Loucy (cell line): Measurements from ENCODE around the gene PBX4.

Experiments
- H2AFZ ChIP-seq: fragments of 200-600 bp; sonication (generic); 2 replicates; pipeline ENCODE4 v1.6.0; 2016; ENCODE audit warnings: antibody characterized with exemption, mild to moderate bottlenecking, low read length, moderate library complexity
- H3F3A ChIP-seq: fragments of 200-600 bp; 2 replicates; pipeline ENCODE4 v1.6.0; 2016; ENCODE audit warnings: antibody characterized with exemption, low read depth, mild to moderate bottlenecking
- H3K27me3 ChIP-seq: fragments of 200-600 bp; sonication (generic); 2 replicates; pipeline ENCODE4 v1.6.1; 2014; ENCODE audit warnings: low read length, mild to moderate bottlenecking; ENCODE audit not compliant: insufficient read depth, poor library complexity, severe bottlenecking
- H3K36me3 ChIP-seq: fragments of 200-600 bp; sonication (generic); 2 replicates; pipeline ENCODE4 v1.6.1; 2016; ENCODE audit warnings: low read length; ENCODE audit not compliant: insufficient read depth
- H3K4me1 ChIP-seq: fragments of 200-600 bp; sonication (generic); 2 replicates; pipeline ENCODE4 v1.5.1; 2014; ENCODE audit warnings: low read length, mild to moderate bottlenecking; ENCODE audit not compliant: insufficient read depth, poor library complexity, severe bottlenecking
- H3K4me2 ChIP-seq: fragments of 200-600 bp; sonication (generic); 2 replicates; pipeline ENCODE4 v1.6.0; 2014; ENCODE audit warnings: antibody characterized with exemption, low read length, low read depth, mild to moderate bottlenecking; ENCODE audit not compliant: poor library complexity, severe bottlenecking
- H3K4me3 ChIP-seq: fragments of 200-600 bp; sonication (generic); 2 replicates; pipeline ENCODE4 v1.5.1; 2014; ENCODE audit warnings: low read length, mild to moderate bottlenecking, mixed read lengths; ENCODE audit not compliant: poor library complexity, severe bottlenecking
- H3K79me2 ChIP-seq: fragments of 200-600 bp; sonication (generic); 2 replicates; pipeline ENCODE4 v1.6.1; 2014; ENCODE audit warnings: low read length; ENCODE audit not compliant: insufficient read depth
- H3K9ac ChIP-seq: fragments of 200-600 bp; sonication (generic); 2 replicates; pipeline ENCODE4 v1.6.0; 2014; ENCODE audit warnings: mild to moderate bottlenecking, low read depth, low read length, moderate library complexity; ENCODE audit not compliant: poor library complexity, severe bottlenecking
- H3K9me2 ChIP-seq: fragments of 200-600 bp; sonication (generic); replicated peaks from 2 replicates; pipeline ENCODE4 v1.6.1; 2016; ENCODE audit warnings: low read depth, low read length, mixed read lengths
- H3K9me3 ChIP-seq: fragments of 200-600 bp; sonication (generic); 2 replicates; pipeline ENCODE4 v1.6.1; 2014; ENCODE audit warnings: mild to moderate bottlenecking, antibody characterized with exemption, low read length, low read depth; ENCODE audit not compliant: insufficient read depth
- H4K20me1 ChIP-seq: fragments of 200-600 bp; sonication (generic); 2 replicates; pipeline ENCODE4 v1.6.0; 2014; ENCODE audit warnings: antibody characterized with exemption, low read length, mild to moderate bottlenecking; ENCODE audit not compliant: insufficient read depth, poor library complexity, severe bottlenecking
- EZH2phosphoT487 ChIP-seq: fragments of 200-600 bp; IDR thresholded peaks from 2 replicates; pipeline ENCODE4 v1.6.1; 2018; ENCODE audit warnings: antibody characterized with exemption, mild to moderate bottlenecking, moderate library complexity, borderline replicate concordance
- TF ChIP-seq, protein P1 (sequence below): fragments of 200-600 bp; sonication (generic); conservative IDR thresholded peaks from 2 replicates; pipeline ENCODE4 v1.5.1; 2014; ENCODE audit warnings: mild to moderate bottlenecking, antibody characterized with exemption, low read length

PBX4 gene

DNA sequence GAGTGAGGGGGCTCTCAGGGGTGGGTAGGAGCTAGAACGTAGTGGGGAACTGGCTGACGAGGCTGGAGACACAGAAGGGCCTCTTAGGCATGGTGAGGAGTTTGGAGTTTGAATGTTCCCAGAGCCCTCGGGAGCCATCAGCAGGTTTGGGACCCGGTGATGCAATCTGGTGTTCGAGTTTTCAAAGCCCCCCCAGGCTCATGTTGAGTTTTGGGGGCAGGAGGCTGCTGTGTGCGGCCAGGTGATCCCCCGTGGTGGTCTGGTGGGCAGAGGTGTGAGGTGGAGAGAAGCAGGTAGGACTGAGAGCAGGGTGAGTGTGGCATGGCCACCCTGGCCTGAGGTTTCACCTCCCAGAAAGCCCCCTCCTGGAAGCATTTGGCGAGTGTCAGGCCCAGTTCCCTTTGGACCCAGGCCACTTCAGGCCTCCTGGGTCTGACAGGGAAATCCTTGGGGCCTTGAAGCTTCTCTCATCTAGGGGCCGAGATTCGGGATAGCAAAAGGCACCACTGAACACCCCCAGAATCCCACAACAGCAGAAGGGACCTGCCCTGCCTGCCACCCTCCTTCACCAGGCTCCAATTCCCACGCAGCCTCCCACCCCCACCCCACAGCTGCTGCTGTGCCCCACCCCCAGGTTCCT is 88.6 kb downstream of the PBX4 start:
- H3K9me3 ChIP-seq: no peaks in the 10 kb centered on the region
- H3F3A ChIP-seq: no peaks in the 10 kb centered on the region
- H3K9ac ChIP-seq: no peak overlapping the region
- H3K4me1 ChIP-seq: peaks cover 9% of the 10 kb centered on the region
- H3K79me2 ChIP-seq: peaks cover 10% of the 10 kb centered on the region; the same call in 1 of the 2 replicates
- TF ChIP-seq, protein P1, sequence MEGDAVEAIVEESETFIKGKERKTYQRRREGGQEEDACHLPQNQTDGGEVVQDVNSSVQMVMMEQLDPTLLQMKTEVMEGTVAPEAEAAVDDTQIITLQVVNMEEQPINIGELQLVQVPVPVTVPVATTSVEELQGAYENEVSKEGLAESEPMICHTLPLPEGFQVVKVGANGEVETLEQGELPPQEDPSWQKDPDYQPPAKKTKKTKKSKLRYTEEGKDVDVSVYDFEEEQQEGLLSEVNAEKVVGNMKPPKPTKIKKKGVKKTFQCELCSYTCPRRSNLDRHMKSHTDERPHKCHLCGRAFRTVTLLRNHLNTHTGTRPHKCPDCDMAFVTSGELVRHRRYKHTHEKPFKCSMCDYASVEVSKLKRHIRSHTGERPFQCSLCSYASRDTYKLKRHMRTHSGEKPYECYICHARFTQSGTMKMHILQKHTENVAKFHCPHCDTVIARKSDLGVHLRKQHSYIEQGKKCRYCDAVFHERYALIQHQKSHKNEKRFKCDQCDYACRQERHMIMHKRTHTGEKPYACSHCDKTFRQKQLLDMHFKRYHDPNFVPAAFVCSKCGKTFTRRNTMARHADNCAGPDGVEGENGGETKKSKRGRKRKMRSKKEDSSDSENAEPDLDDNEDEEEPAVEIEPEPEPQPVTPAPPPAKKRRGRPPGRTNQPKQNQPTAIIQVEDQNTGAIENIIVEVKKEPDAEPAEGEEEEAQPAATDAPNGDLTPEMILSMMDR: no peak
- no peak for TF ChIP-seq EZH2phosphoT487
- H3K9me2 ChIP-seq: no peaks in the 10 kb centered on the region
- H3K4me3 ChIP-seq: no peak overlapping the region
- H3K4me2 ChIP-seq: no peak overlapping the region
- H2AFZ ChIP-seq: no peak overlapping the region
- no peaks in the 10 kb centered on the region for H3K27me3 ChIP-seq
- peaks cover 19% of the 10 kb centered on the region for H4K20me1 ChIP-seq
- peaks cover 14% of the 10 kb centered on the region; the same call in 1 of the 2 replicates for H3K36me3 ChIP-seq

DNA sequence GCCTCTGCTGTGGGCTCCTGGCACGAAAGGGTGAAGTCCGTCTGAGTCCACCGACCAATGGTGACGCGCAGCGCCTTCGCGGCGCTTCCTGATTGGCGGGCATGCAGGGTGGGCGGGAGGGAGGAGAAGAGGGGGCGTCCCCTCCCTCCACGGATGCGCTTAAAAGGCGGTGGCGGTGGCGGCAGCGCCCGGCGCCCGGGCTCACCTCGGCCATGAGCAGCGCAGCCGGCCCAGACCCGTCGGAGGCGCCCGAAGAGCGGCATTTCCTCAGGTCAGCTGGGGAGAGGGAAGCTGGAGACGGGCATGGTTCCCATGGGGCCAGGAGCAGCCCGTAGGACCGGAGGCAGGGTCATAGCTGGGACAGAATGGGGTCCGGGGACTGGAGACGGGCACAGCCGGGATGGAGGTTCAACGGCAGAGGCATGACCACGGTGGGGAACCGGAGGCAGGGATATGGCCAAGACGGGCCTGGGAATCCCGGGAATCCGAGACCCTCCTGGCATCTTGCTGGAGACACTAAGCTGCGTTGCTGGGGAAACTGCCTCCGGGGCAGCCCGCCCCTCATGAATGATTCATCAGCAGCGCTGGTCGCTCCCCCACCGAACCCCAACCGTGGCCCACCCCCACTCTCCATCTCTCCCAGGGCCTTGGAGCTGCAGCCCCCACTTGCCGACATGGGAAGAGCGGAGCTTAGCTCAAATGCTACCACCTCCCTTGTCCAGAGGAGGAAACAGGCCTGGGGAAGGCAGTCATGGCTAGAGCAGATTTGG is 89.6 kb downstream of the PBX4 start, which contains the start of gene YJEFN3:
Gene YJEFN3 (plus strand): TSS at position 191 of the 770 bp plus-strand sequence. CDS start 22 bp downstream, at position 213.
- no peak within 1 kb of the TSS for H3K4me3 ChIP-seq

DNA sequence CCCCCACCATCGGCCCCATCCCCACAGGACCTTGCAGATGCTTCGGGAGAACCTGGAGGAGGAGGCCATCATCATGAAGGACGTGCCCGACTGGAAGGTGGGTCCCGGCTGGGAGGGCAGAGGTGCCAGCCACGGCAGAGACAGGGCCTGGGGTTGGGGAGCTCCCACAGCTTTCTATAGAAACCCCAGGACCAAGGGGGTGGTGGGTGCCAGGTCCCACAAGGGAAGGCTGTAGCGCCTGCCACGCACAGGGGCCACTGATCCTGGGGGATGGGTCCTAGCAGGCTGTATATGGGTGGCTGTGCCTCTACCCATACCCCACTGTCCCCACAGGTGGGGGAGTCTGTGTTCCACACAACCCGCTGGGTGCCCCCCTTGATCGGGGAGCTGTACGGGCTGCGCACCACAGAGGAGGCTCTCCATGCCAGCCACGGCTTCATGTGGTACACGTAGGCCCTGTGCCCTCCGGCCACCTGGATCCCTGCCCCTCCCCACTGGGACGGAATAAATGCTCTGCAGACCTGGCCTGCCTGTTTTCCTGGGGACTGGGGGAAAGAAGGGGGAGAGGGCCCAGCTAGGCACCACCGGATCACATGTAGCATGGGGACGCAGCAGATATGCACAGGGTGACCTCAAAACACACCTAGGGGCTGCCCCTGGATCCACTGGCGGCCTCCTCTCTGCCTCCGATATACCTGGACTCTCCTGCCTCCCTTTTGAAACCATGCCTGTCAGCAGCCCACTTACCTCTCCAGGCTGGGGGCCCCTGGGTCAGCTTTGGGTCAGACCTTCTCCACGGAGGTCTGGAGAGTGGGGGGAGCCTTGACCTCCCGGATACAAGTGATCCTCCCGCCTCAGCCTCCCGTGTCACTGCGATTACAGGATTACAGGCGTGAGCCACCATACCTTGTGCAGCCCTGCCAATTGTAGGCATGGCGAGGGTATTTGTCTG is 90.5 kb downstream of the PBX4 start:
- no peak overlapping the region for H3K4me2 ChIP-seq
- H2AFZ ChIP-seq: no peak overlapping the region
- peaks cover 27% of the 10 kb centered on the region for H4K20me1 ChIP-seq
- H3K79me2 ChIP-seq: peaks cover 26% of the 10 kb centered on the region; the same call in 1 of the 2 replicates
- no peaks in the 10 kb centered on the region for H3F3A ChIP-seq
- no peak overlapping the region for H3K9ac ChIP-seq
- no peaks in the 10 kb centered on the region for H3K27me3 ChIP-seq
- H3K9me3 ChIP-seq: no peaks in the 10 kb centered on the region
- peaks cover 14% of the 10 kb centered on the region; the same call in 1 of the 2 replicates for H3K36me3 ChIP-seq
- no peak for TF ChIP-seq EZH2phosphoT487
- TF ChIP-seq, protein P1: no peak
- no peaks in the 10 kb centered on the region for H3K9me2 ChIP-seq
- H3K4me1 ChIP-seq: peaks cover 16% of the 10 kb centered on the region
- no peak overlapping the region for H3K4me3 ChIP-seq

More for the DNA sequence above, 89.6 kb downstream of the PBX4 start, which contains the start of gene YJEFN3:
- H3K4me1 ChIP-seq: peaks cover 16% of the 10 kb centered on the region
- peaks cover 18% of the 10 kb centered on the region; the same call in 1 of the 2 replicates for H3K79me2 ChIP-seq
- TF ChIP-seq EZH2phosphoT487: no peak
- H3K27me3 ChIP-seq: no peaks in the 10 kb centered on the region
- H3K9me2 ChIP-seq: no peaks in the 10 kb centered on the region
- no peaks in the 10 kb centered on the region for H3K9me3 ChIP-seq
- H4K20me1 ChIP-seq: peaks cover 22% of the 10 kb centered on the region
- H2AFZ ChIP-seq: no peak within 1 kb of the TSS
- H3K36me3 ChIP-seq: peaks cover 14% of the 10 kb centered on the region; the same call in 1 of the 2 replicates
- no peak within 1 kb of the TSS for H3K9ac ChIP-seq
- H3K4me2 ChIP-seq: no peak within 1 kb of the TSS
- no peaks in the 10 kb centered on the region for H3F3A ChIP-seq
